Skeletal muscle tissue (tissue), 4 donors: ENCODE measurements around the gene HSPH1. TPM values are rescaled to one million over a fixed set of nuclear protein-coding genes. Genes with fewer than 3 reads are reported as not detected.

Experiments used
- H3K27ac ChIP-seq: one replicate; pipeline ENCODE4 v1.7.0; 2013; ENCODE audit warnings: mild to moderate bottlenecking, low read depth, low read length, inconsistent platforms
- H3K27me3 ChIP-seq, 3 donors: one replicate each; pipeline ENCODE4 v1.7.0; 2013; ENCODE audit warnings: low read length in 3 of 3; ENCODE audit not compliant: control insufficient read depth in 3 of 3, insufficient read depth in 3 of 3
- H3K36me3 ChIP-seq, 3 donors: one replicate each; pipeline ENCODE4 v1.7.0; 2013; ENCODE audit warnings: low read length in 3 of 3; ENCODE audit not compliant: control insufficient read depth in 3 of 3, insufficient read depth in 3 of 3
- H3K4me1 ChIP-seq, 3 donors: one replicate each; pipeline ENCODE4 v1.7.0; 2013; ENCODE audit warnings: low read length in 3 of 3, mild to moderate bottlenecking in 3 of 3; ENCODE audit not compliant: control insufficient read depth in 3 of 3, insufficient read depth in 3 of 3
- H3K4me3 ChIP-seq, 3 donors: one replicate each; pipeline ENCODE4 v1.7.0; 2013; ENCODE audit warnings: low read length in 3 of 3
- H3K9ac ChIP-seq, 3 donors: one replicate each; pipeline ENCODE4 v1.7.0; 2013; ENCODE audit warnings: low read length in 3 of 3, mild to moderate bottlenecking in 3 of 3, moderate library complexity in 2 of 3, low read depth in 1 of 3
- H3K9me3 ChIP-seq, 3 donors: one replicate each; pipeline ENCODE4 v1.7.0; 2013; ENCODE audit warnings: low read length in 3 of 3; ENCODE audit not compliant: control insufficient read depth in 3 of 3
- total RNA-seq: library from RNA; depleted of rRNA; stranded (reverse); fragments of >200 nt; gene quantifications from one replicate; pipeline ENCODE4 v1.2.3, GENCODE V29; 2014
- donor health status: Osteomylitis.

HSPH1 gene
- total RNA-seq, 1 donor from 2014 or later = 35.0 TPM

- Histone ChIP-seq H3K4me1 (no peaks in the 10 kb centered on the region), H3K4me3 (no peak overlapping the region), H3K36me3 (no peaks in the 10 kb centered on the region), H3K9ac (no peak overlapping the region), H3K27ac (no peak overlapping the region), H3K9me3 (no peaks in the 10 kb centered on the region), H3K27me3 (peaks cover 8 to 18% (median 14%) of the 10 kb centered on the region in 3 donors)
Observed at GRCh38 chr13:31121379-31122140, 40.1 kb downstream of the HSPH1 start.

DNA sequence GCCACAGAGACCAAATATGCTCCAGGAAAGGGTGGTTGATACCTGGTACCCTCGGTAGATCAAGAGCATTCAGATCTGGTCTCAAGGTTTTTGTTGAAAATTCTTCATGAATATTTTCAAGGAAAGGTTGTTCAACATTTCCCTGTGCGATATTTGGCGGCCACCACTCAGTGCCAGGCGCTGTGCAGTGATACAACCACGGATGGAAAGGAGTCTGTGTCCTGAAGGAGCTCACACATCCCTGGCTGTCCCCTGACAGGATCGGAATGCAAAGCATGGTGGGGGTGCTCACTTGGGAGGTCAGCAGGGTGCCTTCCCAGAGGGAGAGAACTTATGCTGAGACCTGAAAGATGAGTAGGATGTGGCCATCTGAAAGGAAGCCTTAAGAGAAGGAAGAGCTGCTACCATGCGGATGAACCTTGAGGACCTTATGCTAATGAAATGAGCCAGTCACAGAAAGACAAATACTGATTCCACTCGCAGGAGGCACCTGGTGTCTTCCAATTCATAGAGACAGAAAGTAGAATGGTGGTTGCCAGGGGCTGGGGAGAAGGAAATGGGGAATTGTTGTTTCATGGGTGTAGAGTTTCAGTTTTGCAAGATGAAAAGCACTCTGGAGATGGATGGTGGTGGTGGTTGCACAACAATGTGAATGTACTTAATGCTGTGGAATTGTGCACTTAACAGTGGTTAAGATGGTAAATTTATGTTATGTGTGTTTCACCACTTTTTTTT lies 41.6 kb downstream of the HSPH1 start:
- Histone ChIP-seq H3K4me1 (no peaks in the 10 kb centered on the region), H3K9me3 (no peaks in the 10 kb centered on the region), H3K9ac (no peak overlapping the region), H3K4me3 (no peak overlapping the region), H3K27me3 (peaks cover 8 to 22% (median 8%) of the 10 kb centered on the region in 3 donors), H3K36me3 (no peaks in the 10 kb centered on the region), H3K27ac (no peak overlapping the region)

DNA sequence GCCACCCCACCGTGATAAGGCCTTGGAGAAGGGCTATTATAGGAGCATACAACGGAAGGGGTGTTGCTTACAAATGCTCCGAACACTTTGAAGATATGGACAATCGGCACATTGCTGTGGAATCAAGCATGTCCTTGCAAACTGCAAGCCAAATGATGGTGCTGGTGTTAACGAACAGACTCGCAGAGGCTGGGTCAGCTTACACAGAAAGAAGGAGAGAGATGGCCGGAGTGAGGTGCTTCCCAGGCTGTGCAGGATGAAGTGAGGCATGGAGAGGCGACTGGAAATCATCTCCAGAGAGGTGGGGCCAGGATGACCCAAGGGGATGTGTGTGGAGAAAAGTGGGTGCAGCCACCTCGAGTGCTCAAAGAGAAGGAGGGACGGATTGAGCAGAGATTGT lies 42.2 kb downstream of the HSPH1 start:
- no peaks in the 10 kb centered on the region for H3K9me3 ChIP-seq

GRCh38 chr13:31116224-31116623 lies 45.5 kb downstream of the HSPH1 start:
- H3K9ac ChIP-seq = no peak overlapping the region
- H3K36me3 ChIP-seq = no peaks in the 10 kb centered on the region
- peaks cover 0 to 2% (median 0%) of the 10 kb centered on the region in 3 donors for H3K4me1 ChIP-seq
- H3K9me3 ChIP-seq = no peaks in the 10 kb centered on the region
- H3K27ac ChIP-seq = no peak overlapping the region
- H3K4me3 ChIP-seq = no peak overlapping the region
- H3K27me3 ChIP-seq = peaks cover 0 to 24% (median 6%) of the 10 kb centered on the region in 3 donors

More for the DNA sequence above, 42.2 kb downstream of the HSPH1 start:
- no peaks in the 10 kb centered on the region for H3K36me3 ChIP-seq
- no peak overlapping the region for H3K27ac ChIP-seq
- H3K4me3 ChIP-seq = no peak overlapping the region
- peaks cover 2 to 24% (median 8%) of the 10 kb centered on the region in 3 donors for H3K27me3 ChIP-seq
- no peaks in the 10 kb centered on the region for H3K4me1 ChIP-seq
- no peak overlapping the region for H3K9ac ChIP-seq

GRCh38 chr13:31115616-31116015 lies 46.1 kb downstream of the HSPH1 start:
- Histone ChIP-seq H3K9me3 (no peaks in the 10 kb centered on the region), H3K27me3 (peaks cover 0 to 24% (median 6%) of the 10 kb centered on the region in 3 donors), H3K4me1 (peaks cover 0 to 6% (median 4%) of the 10 kb centered on the region in 3 donors), H3K27ac (no peak overlapping the region), H3K4me3 (no peak overlapping the region), H3K9ac (no peak overlapping the region), H3K36me3 (no peaks in the 10 kb centered on the region)

GRCh38 chr13:31114641-31115040 lies 47.1 kb downstream of the HSPH1 start:
- Histone ChIP-seq H3K9ac (no peak overlapping the region), H3K4me3 (no peak overlapping the region), H3K27me3 (peaks cover 0 to 22% (median 4%) of the 10 kb centered on the region in 3 donors), H3K4me1 (peaks cover 0 to 11% (median 8%) of the 10 kb centered on the region in 3 donors), H3K36me3 (no peaks in the 10 kb centered on the region), H3K27ac (no peak overlapping the region), H3K9me3 (no peaks in the 10 kb centered on the region)

- Histone ChIP-seq H3K4me3 (no peak overlapping the region), H3K9ac (no peak overlapping the region), H3K4me1 (peaks cover 0 to 11% (median 8%) of the 10 kb centered on the region in 3 donors), H3K36me3 (no peaks in the 10 kb centered on the region), H3K27me3 (peaks cover 0 to 6% (median 0%) of the 10 kb centered on the region in 3 donors), H3K9me3 (no peaks in the 10 kb centered on the region), H3K27ac (no peak overlapping the region)
Observed at GRCh38 chr13:31111136-31111535, 50.6 kb downstream of the HSPH1 start.

DNA sequence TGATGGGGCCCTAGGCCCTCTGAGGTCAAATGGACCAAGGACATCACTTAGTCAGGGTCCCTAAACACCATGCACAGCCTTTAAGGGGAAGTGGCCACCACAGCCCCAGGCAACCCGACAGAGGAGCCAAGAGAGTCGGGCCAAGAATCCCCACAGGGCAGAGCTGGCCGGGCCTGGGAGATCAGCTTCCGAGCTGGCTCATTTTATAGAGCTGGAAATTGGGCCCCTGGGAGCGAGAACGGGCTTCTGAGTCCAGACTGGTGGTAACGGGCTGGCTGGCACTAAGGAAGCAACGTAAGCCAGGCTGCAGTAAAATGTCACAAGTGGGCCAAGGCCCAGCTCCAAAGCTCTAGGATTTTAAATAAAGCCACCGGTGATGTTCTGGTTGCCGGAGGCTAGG lies 51.1 kb downstream of the HSPH1 start:
- Histone ChIP-seq H3K36me3 (no peaks in the 10 kb centered on the region), H3K27me3 (peaks cover 0 to 3% (median 0%) of the 10 kb centered on the region in 3 donors), H3K9ac (no peak overlapping the region), H3K4me1 (peaks cover 0 to 11% (median 8%) of the 10 kb centered on the region in 3 donors), H3K4me3 (no peak overlapping the region), H3K27ac (no peak overlapping the region), H3K9me3 (no peaks in the 10 kb centered on the region)

DNA sequence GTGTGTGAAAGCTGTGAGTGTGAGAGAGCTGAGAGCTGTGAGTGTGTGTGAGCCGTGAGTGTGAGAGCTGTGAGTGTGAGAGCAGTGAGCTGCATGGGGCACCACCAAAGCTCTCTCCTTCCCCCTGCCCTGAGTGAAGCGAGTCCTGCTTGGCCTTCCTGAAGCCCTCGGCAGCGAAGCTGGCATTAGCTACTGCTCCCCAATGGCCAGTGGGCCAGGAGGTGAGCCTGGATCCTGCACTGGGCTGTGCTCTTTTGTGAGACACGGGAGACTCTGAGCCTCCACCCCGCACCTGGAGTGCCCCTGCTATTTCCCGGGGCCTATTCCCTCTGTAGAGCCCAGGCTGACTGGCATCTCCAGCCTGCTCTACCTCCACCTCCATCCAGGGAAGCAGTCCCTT lies 51.5 kb downstream of the HSPH1 start:
- H3K9me3 ChIP-seq = no peaks in the 10 kb centered on the region
- H3K9ac ChIP-seq = no peak overlapping the region
- peaks cover 0 to 11% (median 8%) of the 10 kb centered on the region in 3 donors for H3K4me1 ChIP-seq
- no peak overlapping the region for H3K27ac ChIP-seq
- peaks cover 0 to 3% (median 0%) of the 10 kb centered on the region in 3 donors for H3K27me3 ChIP-seq
- H3K36me3 ChIP-seq = no peaks in the 10 kb centered on the region
- H3K4me3 ChIP-seq = no peak overlapping the region

GRCh38 chr13:31107109-31107508 lies 54.6 kb downstream of the HSPH1 start:
- peaks cover 0 to 1% (median 0%) of the 10 kb centered on the region in 3 donors for H3K27me3 ChIP-seq
- peaks cover 0 to 11% (median 8%) of the 10 kb centered on the region in 3 donors for H3K4me1 ChIP-seq
- H3K4me3 ChIP-seq = no peak overlapping the region
- H3K9me3 ChIP-seq = no peaks in the 10 kb centered on the region
- H3K9ac ChIP-seq = no peak overlapping the region
- H3K27ac ChIP-seq = no peak overlapping the region
- no peaks in the 10 kb centered on the region for H3K36me3 ChIP-seq
